Measurements from ENCODE around the gene VENTX.

The VENTX gene

DNA sequence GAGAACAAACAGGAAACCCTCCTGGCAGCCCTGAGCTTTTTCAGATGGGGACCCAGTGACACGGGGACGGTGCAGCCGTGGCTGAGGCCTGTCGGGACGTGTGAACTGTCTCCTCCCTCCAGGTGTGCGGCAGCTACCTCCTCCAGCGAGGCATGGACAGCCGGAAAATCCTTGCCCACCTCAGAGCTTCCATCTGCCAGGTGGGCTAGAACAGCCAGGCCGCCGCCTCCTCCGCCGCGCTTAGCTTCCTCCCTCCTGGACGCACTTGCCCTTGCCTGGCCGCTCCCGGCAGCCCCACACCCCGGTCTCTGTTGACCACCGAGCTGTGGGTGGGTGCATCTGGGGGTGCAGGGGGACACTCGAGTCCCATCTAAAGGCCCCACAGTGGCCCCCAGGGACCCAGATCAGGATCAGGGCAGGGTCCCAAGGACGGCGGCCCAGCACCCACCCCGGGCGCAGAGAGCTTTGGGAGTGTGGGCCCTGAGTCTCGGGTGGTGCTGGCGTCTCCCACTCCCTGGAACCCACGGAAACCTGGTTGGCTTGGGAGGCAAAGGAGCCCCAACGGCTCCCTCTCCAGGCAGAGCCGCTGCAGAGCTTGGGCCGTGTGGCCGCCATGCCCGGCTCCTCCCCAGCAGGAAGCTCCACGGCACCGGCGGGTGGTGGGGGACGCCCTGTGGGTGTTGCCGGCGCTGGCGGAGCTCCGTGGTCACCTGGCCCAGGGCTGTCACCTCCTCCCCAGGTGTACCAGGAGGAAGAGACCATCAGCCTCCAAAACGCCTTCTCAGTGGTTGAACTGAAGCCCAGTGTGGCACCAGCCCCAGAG is 40.5 kb upstream of the VENTX start:
- H3K27me3 ChIP-seq (replicated peaks; ENCODE audit: control insufficient read depth, insufficient read depth, low read length) = no peaks in the 10 kb centered on the region
- DNase-seq (ENCODE audit: extremely low read depth, insufficient read length) = no peak
- no peak overlapping the region for H3K4me3 ChIP-seq (replicated peaks; ENCODE audit: low read depth, low read length)
- no peaks in the 10 kb centered on the region for H3K36me3 ChIP-seq (ENCODE audit: control insufficient read depth, insufficient read depth, low read length)
- no peak for TF ChIP-seq CTCF (IDR thresholded peaks at IDR 0.05; ENCODE audit: insufficient read depth, low read length, poor library complexity, severe bottlenecking)

GRCh38 chr10:133197786-133198185 is 39.9 kb upstream of the VENTX start:
- DNase-seq (ENCODE audit: extremely low read depth, insufficient read length) = no peak
- Histone ChIP-seq H3K36me3 (ENCODE audit: control insufficient read depth, insufficient read depth, low read length) (no peaks in the 10 kb centered on the region), H3K27me3 (replicated peaks; ENCODE audit: control insufficient read depth, insufficient read depth, low read length) (no peaks in the 10 kb centered on the region), H3K4me3 (replicated peaks; ENCODE audit: low read depth, low read length) (no peak overlapping the region)
- no peak for TF ChIP-seq CTCF (IDR thresholded peaks at IDR 0.05; ENCODE audit: insufficient read depth, low read length, poor library complexity, severe bottlenecking)

DNA sequence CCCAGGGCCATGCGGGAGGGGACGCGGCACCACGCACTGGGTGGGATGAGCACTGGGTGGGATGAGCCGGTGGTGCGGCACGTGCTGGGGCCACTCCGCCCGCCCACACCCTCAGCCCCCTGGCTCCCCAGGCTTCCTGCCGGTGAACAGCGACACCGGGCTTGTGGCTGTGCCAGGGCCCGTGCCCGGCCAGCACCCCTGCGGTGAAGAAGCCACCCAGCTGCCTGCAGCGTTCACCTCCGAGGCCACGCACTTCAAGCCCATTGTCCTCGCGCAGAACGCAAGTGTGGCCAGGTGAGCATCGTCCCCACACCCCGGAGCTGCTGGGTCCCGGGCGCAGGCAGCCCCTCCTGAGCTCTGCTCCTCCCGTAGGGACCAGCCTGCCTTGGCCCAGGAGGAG is 39.4 kb upstream of the VENTX start:
- TF ChIP-seq CTCF (IDR thresholded peaks at IDR 0.05; ENCODE audit: insufficient read depth, low read length, poor library complexity, severe bottlenecking) = no peak
- no peaks in the 10 kb centered on the region for H3K27me3 ChIP-seq (replicated peaks; ENCODE audit: control insufficient read depth, insufficient read depth, low read length)
- DNase-seq (ENCODE audit: extremely low read depth, insufficient read length) = no peak
- H3K4me3 ChIP-seq (replicated peaks; ENCODE audit: low read depth, low read length) = no peak overlapping the region
- H3K36me3 ChIP-seq (ENCODE audit: control insufficient read depth, insufficient read depth, low read length) = no peaks in the 10 kb centered on the region

GRCh38 chr10:133198621-133199487 is 38.8 kb upstream of the VENTX start:
- Histone ChIP-seq H3K4me3 (replicated peaks; ENCODE audit: low read depth, low read length) (no peak overlapping the region), H3K27me3 (replicated peaks; ENCODE audit: control insufficient read depth, insufficient read depth, low read length) (no peaks in the 10 kb centered on the region), H3K36me3 (ENCODE audit: control insufficient read depth, insufficient read depth, low read length) (no peaks in the 10 kb centered on the region)
- no peak for TF ChIP-seq CTCF (IDR thresholded peaks at IDR 0.05; ENCODE audit: insufficient read depth, low read length, poor library complexity, severe bottlenecking)
- DNase-seq (ENCODE audit: extremely low read depth, insufficient read length) = no peak

GRCh38 chr10:133199488-133199885 is 38.2 kb upstream of the VENTX start:
- TF ChIP-seq CTCF (IDR thresholded peaks at IDR 0.05; ENCODE audit: insufficient read depth, low read length, poor library complexity, severe bottlenecking) = no peak
- DNase-seq (ENCODE audit: extremely low read depth, insufficient read length) = no peak
- Histone ChIP-seq H3K4me3 (replicated peaks; ENCODE audit: low read depth, low read length) (no peak overlapping the region), H3K27me3 (replicated peaks; ENCODE audit: control insufficient read depth, insufficient read depth, low read length) (no peaks in the 10 kb centered on the region), H3K36me3 (ENCODE audit: control insufficient read depth, insufficient read depth, low read length) (no peaks in the 10 kb centered on the region)

Measured in GM06990 (cell line).